Measurements from ENCODE around the gene TRIM71. TPM values are rescaled to one million over a fixed set of nuclear protein-coding genes. Genes with fewer than 3 reads are reported as not detected.
"Not testable (repeated sequence)": the region's sequence is repeated elsewhere in the genome, so short reads cannot be mapped to it uniquely, and the experiment has no call there.

Gene TRIM71
- total RNA-seq, 1 donor from 2014 or later = 0.52 TPM

DNA sequence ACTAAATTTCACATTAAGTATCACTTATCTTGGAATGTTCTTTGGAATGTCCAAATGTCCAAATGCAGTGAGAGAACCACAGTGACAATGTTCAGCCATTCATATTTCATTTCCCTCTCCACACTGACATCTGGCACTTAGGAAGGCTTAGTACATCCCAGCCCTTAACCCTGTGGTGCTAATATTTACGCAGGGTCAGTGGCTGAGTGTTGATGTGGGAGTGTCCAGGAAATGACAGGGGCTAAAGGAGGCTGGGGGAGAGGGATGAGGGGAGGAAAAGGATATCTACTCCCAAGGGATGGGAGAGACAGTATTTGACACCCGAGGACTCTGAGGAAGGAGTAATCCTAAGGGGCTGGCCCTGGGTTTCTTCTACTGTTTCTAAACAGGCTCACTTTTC lies 119.5 kb downstream of the TRIM71 start:
- no peak overlapping the region for H3K27ac ChIP-seq (ENCODE audit: low read depth, low read length)
- no peak overlapping the region for H3K4me3 ChIP-seq (ENCODE audit: low read length in 3 of 3)
- no peaks in the 10 kb centered on the region for H3K27me3 ChIP-seq (ENCODE audit: control insufficient read depth in 3 of 3, insufficient read depth in 3 of 3, low read length in 3 of 3)
- H3K9ac ChIP-seq (ENCODE audit: low read depth in 1 of 3, low read length in 3 of 3) = no peak overlapping the region
- H3K36me3 ChIP-seq (ENCODE audit: control insufficient read depth in 3 of 3, insufficient read depth in 3 of 3, low read length in 3 of 3) = no peaks in the 10 kb centered on the region
- no peaks in the 10 kb centered on the region for H3K4me1 ChIP-seq (ENCODE audit: control insufficient read depth in 3 of 3, insufficient read depth in 3 of 3, low read length in 3 of 3)
- no peaks in the 10 kb centered on the region for H3K9me3 ChIP-seq (ENCODE audit: control insufficient read depth in 3 of 3, low read length in 3 of 3)

DNA sequence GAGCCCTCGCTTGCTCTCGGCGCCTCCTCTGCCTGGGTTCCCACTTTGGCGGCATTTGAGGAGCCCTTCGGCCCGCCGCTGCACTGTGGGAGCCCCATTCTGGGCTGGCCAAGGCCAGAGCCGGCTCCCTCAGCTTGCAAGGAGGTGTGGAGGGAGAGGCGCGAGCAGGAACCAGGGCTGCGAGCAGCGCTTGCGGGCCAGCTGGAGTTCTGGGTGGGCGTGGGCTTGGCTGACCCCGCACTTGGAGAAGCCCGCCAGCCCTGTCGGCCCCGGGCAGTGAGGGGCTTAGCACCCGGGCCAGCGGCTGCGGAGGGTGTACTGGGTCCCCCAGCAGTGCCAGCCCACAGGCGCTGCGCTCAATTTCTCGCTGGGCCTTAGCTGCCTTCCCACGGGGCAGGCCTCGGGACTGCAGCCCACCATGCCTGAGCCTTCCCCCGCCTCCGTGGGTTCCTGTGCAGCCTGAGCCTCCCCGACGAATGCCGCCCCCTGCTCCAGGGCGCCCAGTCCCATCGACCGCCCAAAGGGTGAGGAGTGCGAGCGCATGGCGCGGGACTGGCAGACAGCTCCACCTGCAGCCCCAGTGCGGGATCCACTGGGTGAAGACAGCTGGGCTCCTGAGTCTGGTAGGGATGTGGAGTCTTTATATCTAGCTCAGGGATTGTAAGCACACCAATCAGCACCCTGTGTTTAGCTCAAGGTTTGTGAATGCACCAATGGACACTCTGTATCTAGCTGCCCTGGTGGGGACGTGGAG lies 121.9 kb downstream of the TRIM71 start:
- not testable (repeated sequence) for H3K27ac ChIP-seq (ENCODE audit: low read depth, low read length); H3K9me3 ChIP-seq (ENCODE audit: control insufficient read depth in 3 of 3, low read length in 3 of 3); H3K9ac ChIP-seq (ENCODE audit: low read depth in 1 of 3, low read length in 3 of 3); H3K36me3 ChIP-seq (ENCODE audit: control insufficient read depth in 3 of 3, insufficient read depth in 3 of 3, low read length in 3 of 3); H3K4me1 ChIP-seq (ENCODE audit: control insufficient read depth in 3 of 3, insufficient read depth in 3 of 3, low read length in 3 of 3); H3K27me3 ChIP-seq (ENCODE audit: control insufficient read depth in 3 of 3, insufficient read depth in 3 of 3, low read length in 3 of 3); H3K4me3 ChIP-seq (ENCODE audit: low read length in 3 of 3)

DNA sequence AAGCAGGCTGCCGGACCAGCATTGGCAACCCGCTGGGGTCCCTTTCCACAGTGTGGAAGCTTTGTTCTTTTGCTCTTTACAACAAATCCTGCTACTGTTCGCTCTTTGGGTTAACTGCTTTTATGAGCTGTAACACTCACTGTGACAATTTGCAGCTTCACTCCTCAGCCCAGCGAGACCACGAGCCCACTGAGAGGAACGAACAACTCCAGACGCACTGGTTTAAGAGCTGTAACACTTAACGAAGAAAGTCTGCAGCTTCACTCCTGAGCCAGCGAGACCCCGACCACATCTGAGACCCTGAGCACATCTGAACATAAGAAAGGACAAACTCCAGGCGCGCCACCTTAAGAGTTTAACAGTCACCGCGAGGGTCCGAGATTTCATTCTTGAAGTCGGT lies 122.9 kb downstream of the TRIM71 start:
- H3K4me3 ChIP-seq (ENCODE audit: low read length in 3 of 3) = no peak overlapping the region
- H3K9me3 ChIP-seq (ENCODE audit: control insufficient read depth in 3 of 3, low read length in 3 of 3) = no peaks in the 10 kb centered on the region
- H3K4me1 ChIP-seq (ENCODE audit: control insufficient read depth in 3 of 3, insufficient read depth in 3 of 3, low read length in 3 of 3) = no peaks in the 10 kb centered on the region
- no peaks in the 10 kb centered on the region for H3K27me3 ChIP-seq (ENCODE audit: control insufficient read depth in 3 of 3, insufficient read depth in 3 of 3, low read length in 3 of 3)
- H3K27ac ChIP-seq (ENCODE audit: low read depth, low read length) = no peak overlapping the region
- H3K36me3 ChIP-seq (ENCODE audit: control insufficient read depth in 3 of 3, insufficient read depth in 3 of 3, low read length in 3 of 3) = no peaks in the 10 kb centered on the region
- H3K9ac ChIP-seq (ENCODE audit: low read depth in 1 of 3, low read length in 3 of 3) = no peak overlapping the region

DNA sequence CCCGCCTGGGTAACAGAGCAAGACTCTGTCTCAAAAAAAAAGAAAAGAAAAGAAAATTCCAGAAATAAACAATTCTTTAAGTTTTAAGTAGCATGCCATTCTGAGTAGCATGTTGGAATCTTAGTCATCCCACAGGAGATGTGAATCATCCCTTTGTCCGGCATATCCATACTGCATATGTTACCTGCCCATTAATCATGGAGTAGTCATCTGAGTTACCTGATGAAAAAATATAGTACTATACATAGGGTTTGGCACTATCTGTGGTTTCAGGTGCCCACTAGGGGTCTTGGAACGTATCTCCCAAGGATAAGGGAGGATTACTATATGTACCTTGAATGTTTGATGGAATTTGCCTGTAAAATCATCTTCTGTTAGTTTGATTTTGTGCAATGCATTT lies 127.3 kb downstream of the TRIM71 start:
- H3K9ac ChIP-seq (ENCODE audit: low read depth in 1 of 3, low read length in 3 of 3) = no peak overlapping the region
- no peak overlapping the region for H3K27ac ChIP-seq (ENCODE audit: low read depth, low read length)
- no peaks in the 10 kb centered on the region for H3K9me3 ChIP-seq (ENCODE audit: control insufficient read depth in 3 of 3, low read length in 3 of 3)
- no peak overlapping the region for H3K4me3 ChIP-seq (ENCODE audit: low read length in 3 of 3)
- no peaks in the 10 kb centered on the region for H3K36me3 ChIP-seq (ENCODE audit: control insufficient read depth in 3 of 3, insufficient read depth in 3 of 3, low read length in 3 of 3)
- H3K4me1 ChIP-seq (ENCODE audit: control insufficient read depth in 3 of 3, insufficient read depth in 3 of 3, low read length in 3 of 3) = no peaks in the 10 kb centered on the region
- no peaks in the 10 kb centered on the region for H3K27me3 ChIP-seq (ENCODE audit: control insufficient read depth in 3 of 3, insufficient read depth in 3 of 3, low read length in 3 of 3)

DNA sequence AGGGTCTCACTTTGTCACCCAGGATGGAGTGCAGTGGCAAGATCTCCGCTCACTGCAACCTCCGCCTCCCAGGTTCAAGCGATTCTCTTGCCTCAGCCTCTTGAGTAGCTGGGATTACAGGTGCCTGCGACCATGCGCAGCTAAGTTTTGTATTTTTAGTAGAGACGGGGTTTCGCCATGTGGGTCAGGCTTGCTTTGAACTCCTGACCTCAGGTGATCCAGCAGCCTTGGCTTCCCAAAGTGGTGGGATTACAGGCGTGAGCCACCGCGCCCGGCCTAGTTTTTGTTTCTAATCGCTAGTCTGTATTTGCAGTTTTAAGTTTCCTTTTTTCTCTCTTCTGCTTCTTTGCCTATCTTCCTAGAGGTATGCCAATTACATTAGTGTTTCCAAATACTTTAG lies 127.8 kb downstream of the TRIM71 start:
- not testable (repeated sequence) for H3K27ac ChIP-seq (ENCODE audit: low read depth, low read length); H3K27me3 ChIP-seq (ENCODE audit: control insufficient read depth in 3 of 3, insufficient read depth in 3 of 3, low read length in 3 of 3); H3K9me3 ChIP-seq (ENCODE audit: control insufficient read depth in 3 of 3, low read length in 3 of 3); H3K4me3 ChIP-seq (ENCODE audit: low read length in 3 of 3); H3K36me3 ChIP-seq (ENCODE audit: control insufficient read depth in 3 of 3, insufficient read depth in 3 of 3, low read length in 3 of 3); H3K9ac ChIP-seq (ENCODE audit: low read depth in 1 of 3, low read length in 3 of 3); H3K4me1 ChIP-seq (ENCODE audit: control insufficient read depth in 3 of 3, insufficient read depth in 3 of 3, low read length in 3 of 3)

DNA sequence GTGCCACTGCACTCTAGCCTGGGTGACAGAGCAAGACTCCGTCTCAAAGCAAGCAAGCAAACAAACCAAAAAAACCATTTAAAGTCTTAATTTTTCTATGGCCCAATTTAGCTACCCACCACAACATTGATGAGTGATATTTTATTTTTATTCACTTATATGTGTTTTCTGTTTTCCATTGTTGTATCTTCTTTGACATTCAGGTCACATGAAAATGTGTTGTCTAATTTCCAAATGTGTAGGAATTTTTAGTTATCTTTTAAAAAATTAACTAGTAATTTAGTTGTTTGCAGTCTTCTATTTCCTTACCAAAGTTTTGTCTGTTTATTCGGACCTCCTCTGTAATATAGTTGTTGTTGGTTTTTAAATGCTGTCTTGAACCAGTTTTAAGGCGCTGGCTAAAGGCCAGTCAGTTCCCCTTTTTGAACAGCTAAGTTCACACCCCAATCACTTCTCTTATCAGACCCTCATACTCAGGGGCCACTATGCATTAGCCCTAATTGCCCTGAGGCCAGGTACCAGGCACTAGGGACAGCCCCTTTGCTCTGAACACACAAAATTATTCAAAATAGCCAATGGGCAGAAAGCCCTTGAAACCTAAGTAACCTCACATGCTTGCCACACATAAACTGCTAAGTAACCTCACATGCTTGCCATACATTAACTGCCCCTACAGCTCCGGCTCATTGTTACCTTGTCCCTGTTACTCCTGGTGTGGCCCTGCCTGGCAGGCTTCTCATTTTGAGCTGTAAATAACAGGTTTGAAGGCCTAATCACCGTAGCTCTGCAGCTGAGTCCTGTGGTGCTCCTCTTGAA lies 129.4 kb downstream of the TRIM71 start:
- Histone ChIP-seq H3K27me3 (ENCODE audit: control insufficient read depth in 3 of 3, insufficient read depth in 3 of 3, low read length in 3 of 3) (no peaks in the 10 kb centered on the region), H3K9me3 (ENCODE audit: control insufficient read depth in 3 of 3, low read length in 3 of 3) (no peaks in the 10 kb centered on the region), H3K4me3 (ENCODE audit: low read length in 3 of 3) (no peak overlapping the region), H3K4me1 (ENCODE audit: control insufficient read depth in 3 of 3, insufficient read depth in 3 of 3, low read length in 3 of 3) (no peaks in the 10 kb centered on the region), H3K9ac (ENCODE audit: low read depth in 1 of 3, low read length in 3 of 3) (no peak overlapping the region), H3K36me3 (ENCODE audit: control insufficient read depth in 3 of 3, insufficient read depth in 3 of 3, low read length in 3 of 3) (no peaks in the 10 kb centered on the region), H3K27ac (ENCODE audit: low read depth, low read length) (no peak overlapping the region)

Other genes with a start within 250 kb of the TRIM71 start
- 25.6 TPM for gene DYNC1LI1, start 247.1 kb upstream of the TRIM71 start, total RNA-seq
- gene CNOT10, start 132.8 kb upstream of the TRIM71 start, total RNA-seq = 30.3 TPM
- gene CCR4, start 133.6 kb downstream of the TRIM71 start, total RNA-seq = not detected

Data from skeletal muscle tissue (tissue), 4 donors.